ENCODE results near the gene MED25.

MED25 gene

DNA sequence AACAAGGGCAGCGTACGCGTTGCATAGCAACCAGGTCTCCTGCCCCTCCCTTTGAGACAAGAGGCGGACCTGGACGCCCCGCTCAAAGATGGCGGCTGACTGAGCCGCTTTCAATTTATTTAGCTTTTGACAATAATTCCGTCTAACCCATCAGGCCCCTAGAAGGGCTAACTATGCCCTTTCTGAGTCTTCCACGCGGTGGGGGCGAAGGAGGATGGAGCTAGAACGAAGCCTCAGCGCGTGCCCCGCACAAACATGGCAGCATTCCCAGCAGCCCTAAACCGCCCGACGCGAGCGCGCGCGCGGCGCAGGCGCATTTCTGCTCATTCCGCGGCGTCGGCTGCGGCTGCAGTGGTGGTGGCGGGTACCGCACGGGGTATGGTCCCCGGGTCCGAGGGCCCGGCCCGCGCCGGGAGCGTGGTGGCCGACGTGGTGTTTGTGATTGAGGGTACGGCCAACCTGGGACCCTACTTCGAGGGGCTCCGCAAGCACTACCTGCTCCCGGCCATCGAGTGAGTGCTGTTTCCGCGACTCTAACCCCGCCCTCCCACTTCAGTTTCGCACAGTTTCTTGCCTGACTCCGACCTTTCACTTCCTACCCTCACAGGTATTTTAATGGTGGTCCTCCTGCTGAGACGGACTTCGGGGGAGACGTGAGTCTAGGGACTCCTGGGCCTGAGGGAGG lies at the start of gene MED25:
TSS of gene MED25 (plus strand) at position 326 of the 685 bp plus-strand sequence. CDS start at position 379, 53 bp downstream.
- DNase-seq (ENCODE audit: low read depth in 2 of 2) = peak; percentile 74 to 75

DNA sequence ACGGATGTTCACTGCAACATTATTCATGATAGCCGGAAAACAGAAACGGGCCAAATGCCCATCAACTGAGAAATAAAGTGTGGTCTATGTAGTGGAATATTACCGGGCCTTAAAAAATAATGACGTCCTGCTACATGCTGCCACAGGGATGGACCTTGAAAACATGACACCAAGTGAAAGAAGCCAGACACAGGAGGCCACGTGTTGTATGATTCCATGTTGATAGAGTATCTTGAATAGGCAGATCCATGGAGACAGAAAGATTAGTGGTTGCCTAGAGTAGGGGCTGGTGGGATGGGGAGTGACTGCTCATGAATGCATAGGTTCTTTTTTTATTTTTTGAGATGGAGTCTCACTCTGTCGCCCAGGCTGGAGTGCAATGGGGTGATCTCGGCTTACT lies 47.6 kb upstream of the MED25 start:
- DNase-seq (ENCODE audit: low read depth in 2 of 2) = no peak

DNA sequence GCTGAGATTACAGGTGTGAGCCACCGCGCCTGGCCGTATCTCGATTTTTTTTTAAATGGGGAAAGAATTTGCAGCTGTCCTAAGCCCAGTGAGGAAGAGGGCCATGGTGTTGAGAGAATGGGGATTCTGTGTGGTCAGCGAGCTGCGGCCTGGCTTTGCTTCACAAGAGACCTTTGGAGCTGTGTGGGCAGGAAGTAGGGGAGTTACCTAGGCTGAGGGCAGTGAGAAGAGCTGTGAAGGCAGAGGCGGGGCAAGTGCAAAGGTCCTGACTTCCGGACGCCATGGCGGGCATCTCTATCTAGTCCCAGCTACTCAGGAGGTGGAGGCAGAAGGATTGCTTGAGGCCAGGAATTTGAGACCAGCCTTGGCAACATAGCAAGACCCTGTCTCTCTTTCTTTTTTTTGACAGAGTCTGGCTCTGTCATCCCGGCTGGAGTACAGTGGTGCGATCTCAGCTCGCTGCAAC lies 46.4 kb upstream of the MED25 start:
- no peak for DNase-seq (ENCODE audit: low read depth in 2 of 2)

DNA sequence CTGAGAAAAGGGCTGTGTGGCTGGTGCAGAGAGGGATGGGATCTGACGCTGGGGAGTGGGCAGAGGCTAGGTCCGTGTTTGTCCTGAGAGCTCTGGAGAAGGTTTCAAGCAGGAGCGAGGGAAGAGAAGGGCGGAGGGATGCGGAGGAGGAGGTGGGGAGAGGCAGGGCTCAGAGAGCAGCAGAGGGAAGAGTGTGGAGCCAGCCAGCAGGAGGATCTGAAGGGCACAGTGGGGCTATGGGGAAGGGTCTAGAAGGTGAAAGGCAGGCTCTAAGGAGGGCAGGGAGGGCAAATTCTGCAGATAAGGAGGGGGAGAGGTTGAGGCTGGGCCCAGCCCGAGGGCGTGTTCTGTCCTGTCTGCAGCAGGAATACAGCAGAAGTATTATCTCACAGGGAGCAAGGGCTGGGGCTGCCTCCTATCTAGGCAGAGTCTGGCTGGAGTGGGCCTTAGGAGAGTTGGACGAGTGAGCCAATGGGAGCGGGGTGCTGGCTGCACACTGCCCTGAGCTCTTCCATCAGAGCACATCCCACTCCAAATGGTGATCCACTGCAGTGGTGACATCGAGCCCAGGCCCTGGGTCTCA lies 45.1 kb upstream of the MED25 start:
- no peak for DNase-seq (ENCODE audit: low read depth in 2 of 2)

DNA sequence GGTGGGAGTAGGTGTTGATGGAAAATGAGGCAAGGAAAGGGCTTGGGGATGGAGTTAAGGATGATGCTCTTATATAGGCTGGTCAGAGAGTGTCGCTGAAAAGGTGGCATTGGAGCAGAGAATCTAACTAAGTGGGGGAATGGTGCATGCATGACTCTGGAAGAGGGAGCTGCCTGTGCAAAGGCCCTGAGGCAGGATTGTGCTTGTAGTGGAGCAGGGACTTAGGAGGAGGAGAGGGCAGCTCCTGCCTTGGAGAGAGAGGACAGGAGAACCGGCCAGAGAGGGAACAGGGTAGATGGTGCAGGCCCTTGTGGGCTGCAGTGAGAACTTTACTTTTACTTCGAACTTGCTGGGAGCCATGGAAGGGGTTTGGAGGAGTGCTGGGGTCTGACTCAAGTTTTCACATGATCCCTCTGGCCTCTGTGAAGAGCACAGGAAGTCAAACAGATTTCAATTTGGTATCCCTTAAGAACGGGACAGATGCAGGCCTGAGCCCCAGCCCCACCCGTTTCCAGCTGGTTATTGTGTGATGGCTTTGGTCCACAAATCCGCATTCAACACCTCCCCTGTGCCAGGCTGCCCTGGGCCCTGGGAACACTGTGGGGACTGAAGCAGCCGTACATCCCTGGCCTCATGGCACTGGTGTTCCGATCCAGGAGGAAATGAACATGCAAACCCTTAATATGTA lies 44.3 kb upstream of the MED25 start:
- no peak for DNase-seq (ENCODE audit: low read depth in 2 of 2)

DNA sequence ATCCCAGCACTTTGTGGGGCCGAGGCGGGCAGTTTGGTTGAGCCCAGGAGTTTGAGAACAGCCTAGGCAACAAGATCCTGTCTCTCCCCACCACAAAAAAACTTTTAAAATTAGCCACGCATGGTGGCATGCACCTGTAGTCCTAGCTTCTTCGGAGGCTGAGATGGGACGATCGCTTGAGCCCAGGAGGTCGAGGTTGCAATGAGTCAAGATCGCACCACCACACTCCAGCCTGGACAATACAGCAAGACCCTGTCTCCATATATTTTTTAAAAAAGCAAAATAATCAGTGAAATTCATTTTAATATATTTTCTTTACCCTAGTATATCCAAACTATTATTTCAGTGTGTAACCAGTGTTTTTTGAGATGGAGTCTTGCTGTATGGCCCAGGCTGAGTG lies 43.1 kb upstream of the MED25 start:
- DNase-seq (ENCODE audit: low read depth in 2 of 2) = no peak

DNA sequence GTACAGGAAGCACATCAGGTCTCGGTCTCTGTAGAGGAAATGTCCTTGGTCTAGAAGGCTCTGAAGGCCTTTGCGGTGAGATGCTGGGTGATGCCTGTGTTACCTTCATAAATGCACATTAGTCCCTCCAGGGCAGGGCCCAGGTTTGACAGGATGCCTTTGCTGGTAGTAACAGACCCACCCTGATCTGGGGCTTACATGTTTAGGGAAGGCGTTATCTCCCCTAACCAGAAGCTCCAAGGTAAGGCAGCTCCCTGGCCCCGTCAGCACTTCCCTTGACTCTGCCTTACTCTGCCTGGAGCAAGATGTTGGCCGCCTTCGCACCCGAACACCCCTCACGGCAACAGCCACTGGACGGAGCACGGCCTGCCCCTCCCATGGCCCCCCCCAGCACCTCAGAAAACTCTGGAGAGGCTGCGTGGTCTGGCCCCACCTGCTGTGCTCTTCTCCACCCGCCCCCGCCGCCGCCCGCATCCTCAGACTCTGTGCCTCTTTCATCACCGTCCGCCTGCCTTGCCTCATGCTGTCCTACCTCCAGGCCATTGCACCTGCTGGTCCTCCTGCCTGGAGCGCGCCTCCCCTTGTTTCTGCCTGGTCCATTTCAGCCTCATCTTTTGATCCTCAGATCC lies 42.2 kb upstream of the MED25 start:
- DNase-seq (ENCODE audit: low read depth in 2 of 2) = no peak

DNA sequence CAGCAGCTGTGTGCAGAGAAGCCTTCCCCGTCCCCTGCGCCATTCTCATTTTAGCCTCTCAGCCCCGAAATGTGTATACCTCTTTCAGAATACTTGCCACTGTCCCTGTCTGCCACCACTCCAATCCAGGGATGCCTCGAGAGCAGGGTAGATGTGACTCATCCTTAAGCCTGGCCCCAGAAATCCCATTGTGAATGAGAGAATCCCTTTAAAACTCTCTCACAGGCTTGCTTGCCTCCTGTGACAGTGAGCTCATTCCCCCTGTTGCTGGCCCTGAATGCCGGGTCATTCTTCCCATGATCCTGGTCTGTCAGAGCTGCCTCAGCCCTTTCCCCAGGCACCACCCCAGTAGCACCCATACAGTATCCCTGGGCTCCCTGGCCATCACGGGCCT lies 41.7 kb upstream of the MED25 start:
- no peak for DNase-seq (ENCODE audit: low read depth in 2 of 2)

DNA sequence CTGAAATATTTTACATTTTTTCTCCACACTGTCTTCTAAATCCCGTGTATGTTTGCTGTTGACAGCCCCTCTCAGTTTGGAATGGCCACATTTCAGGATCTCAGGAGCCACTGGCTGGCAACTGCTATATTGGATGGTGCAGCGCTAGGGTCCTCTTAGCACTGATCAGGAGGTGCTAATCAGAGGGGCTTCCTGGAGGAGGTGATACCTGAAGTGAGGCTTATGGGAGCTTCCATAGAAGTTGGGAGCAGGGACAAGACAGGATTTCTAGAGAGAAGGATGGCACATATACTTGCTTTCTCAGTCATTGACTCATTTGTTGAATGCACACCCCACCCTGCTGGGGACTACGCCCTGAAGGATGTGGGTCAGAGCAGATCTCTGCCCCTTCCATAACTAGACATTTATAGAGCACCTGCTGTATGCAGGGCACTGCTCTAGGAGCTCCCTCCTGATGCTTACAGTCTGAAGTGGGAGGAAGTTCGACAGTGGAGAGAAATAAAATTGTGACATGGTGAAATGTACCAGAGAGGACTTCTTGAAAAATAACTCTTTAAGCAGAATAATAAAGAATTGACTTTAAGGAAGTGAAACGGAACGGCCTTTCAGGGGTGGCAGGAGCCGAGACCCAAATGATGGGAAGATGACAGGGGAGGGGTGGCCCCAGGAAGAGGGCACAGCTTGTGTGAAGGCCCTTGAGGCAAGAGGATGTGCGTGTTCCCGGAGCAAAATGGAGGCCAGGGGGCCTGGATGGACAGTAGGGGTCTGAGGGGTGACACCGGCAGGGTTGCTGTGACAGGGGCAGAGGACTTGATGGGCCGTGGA lies 38.1 kb upstream of the MED25 start:
- no peak for DNase-seq (ENCODE audit: low read depth in 2 of 2)

DNA sequence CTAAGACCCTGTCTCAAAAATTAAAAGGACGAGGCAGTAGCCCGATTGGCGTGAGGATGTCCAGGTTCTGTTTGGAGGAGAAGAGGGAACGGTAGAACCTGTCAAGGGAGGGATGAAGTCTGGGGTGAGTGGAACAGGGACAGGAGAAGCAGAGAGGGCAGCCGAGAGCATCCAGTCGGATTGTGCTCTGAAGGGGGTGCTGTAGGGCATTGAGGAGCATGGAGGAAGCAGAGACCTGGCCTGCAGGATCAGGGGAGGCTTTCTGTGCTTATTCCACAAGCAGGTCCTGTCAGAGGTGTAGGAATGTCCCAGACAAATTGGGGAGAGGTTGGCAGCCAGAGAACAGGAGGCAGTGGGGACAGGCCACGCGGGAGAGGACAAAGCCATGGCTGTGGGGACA lies 37.2 kb upstream of the MED25 start:
- no peak for DNase-seq (ENCODE audit: low read depth in 2 of 2)

DNA sequence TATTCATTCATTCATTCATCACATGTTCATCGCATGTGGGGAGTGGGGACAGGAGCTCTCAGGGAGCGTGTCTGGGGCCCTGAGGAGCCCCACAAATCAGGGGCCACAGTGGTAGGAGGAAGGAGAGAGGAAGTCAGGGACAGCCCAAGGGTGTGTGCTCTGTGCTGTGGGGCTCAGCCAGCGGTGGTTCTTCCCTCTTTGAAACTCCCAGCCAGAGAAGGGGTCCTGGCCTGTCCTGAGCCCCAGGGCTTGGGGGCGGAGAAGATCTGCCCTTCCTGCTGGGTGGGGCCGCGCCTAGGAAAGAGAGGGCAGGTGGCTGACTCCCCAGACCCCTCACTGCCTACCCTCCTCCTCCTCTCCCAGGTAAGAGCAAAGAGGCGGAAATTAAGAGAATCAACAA lies 36.7 kb upstream of the MED25 start:
- DNase-seq (ENCODE audit: low read depth in 2 of 2) = no peak

DNA sequence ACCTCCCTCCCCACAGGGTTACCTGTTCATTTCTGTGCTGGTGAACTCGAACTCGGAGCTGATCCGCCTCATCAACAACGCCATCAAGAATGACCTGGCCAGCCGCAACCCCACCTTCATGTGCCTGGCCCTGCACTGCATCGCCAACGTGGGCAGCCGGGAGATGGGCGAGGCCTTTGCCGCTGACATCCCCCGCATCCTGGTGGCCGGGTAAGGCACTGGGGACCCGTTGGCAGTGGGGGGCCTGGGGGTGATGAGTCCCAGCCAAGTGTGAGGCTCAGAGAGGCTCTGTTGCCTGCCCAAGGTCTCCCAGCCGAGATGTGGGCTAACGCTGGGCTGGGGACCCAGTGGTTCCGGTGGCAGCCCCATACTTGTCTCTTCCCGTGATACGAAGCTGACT lies 35.6 kb upstream of the MED25 start:
- no peak for DNase-seq (ENCODE audit: low read depth in 2 of 2)

DNA sequence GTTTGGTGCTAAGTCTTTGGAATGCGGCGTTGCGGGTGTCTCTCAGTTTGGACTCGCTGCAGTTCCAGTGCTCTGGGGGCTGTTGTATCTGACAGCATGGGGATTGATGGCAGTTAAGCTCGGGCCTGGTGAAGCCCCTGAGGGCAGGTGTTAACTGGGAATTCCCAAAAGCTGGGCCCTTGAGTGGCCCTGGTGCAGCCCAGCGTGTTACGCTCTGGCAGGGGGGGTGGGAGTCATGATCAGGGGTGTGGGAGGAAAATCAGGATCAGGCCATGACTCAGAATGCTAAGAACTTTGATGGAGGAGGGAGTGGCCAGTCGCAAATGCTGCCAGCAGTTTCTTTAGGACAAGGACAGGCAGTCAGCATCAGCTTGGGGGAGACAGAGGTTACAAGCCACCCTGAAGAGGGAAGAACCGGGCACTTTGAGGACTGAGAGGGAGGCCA lies 31.7 kb upstream of the MED25 start:
- no peak for DNase-seq (ENCODE audit: low read depth in 2 of 2)

DNA sequence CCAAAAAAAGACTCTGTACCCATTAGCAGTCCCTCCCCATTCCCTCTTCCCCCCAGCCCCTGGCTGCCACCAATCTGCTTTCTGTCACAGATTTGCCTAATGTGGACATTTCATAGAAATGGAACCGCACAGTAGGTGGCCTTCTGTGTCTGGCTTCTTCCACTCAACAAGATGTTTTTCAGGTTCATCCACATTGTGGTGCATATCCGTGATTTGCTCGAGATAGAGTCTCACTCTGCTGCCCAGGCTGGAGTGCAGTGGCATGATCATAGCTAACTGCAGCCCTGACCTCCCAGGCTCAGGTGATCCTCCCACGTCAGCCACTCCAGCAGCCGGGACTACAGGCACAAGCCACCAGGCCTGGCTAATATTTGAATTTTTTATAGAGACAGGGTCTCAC lies 30.3 kb upstream of the MED25 start:
- no peak for DNase-seq (ENCODE audit: low read depth in 2 of 2)

DNA sequence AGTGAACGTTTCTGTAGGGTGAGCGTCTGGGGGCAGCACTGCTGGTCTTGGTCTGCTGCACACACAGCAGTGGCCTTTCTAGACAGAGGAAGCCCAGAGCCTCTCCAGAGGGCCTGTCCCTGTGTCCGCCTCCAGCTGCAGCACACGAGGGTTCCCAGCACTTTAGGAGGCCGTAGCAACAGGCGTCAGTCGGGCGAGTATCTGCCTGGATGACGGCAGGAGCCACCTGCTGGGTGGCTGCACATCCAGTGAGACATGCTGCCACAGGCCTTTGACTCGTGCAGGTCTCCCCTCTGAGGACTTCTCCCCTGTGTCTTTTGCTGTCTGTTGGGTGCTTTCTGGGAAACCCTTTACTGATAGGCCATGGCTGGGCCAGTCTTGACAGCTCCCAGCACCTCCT lies 29.2 kb upstream of the MED25 start:
- no peak for DNase-seq (ENCODE audit: low read depth in 2 of 2)

DNA sequence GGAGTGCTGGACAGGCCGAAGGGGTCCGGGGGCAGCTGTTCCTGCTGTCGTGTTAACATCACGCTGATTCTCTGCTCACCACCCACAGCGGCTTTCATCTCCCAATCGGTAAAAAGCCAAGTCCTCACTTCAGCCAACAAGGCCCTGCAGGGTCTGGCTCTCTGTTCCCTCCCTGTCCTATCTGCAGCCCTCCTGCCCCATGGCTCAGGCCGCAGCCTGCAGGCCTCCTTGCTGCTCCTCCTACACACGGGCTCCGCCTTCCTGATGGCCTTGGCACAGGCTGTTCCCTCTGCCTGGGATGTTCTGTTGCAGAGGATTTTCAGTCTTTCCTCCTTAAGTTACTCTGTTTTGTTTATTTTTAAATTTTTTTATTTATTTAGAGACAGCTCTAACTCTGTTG lies 27.2 kb upstream of the MED25 start:
- DNase-seq (ENCODE audit: low read depth in 2 of 2) = no peak

DNA sequence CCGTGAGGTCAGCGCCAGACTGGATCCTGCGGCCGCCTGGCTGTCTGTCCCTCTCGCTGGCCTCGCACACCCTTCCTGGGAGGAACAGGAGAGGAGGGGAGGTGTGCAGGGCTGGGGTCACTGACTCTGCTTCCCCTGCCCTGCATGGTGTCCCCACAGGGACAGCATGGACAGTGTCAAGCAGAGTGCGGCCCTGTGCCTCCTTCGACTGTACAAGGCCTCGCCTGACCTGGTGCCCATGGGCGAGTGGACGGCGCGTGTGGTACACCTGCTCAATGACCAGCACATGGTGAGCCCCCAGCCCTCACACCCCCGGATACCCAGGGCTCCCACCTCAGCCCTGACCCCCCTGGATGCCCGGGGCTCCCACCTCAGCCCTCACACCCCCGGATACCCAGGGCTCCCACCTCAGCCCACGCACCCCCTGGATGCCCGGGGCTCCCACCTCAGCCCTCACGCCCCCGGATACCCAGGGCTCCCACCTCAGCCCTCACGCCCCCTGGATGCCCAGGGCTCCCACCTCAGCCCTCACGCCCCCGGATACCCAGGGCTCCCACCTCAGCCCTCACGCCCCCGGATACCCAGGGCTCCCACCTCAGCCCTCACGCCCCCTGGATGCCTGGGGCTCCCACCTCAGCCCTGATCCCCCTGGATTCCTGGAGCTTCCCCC lies 26.2 kb upstream of the MED25 start:
- no peak for DNase-seq (ENCODE audit: low read depth in 2 of 2)

DNA sequence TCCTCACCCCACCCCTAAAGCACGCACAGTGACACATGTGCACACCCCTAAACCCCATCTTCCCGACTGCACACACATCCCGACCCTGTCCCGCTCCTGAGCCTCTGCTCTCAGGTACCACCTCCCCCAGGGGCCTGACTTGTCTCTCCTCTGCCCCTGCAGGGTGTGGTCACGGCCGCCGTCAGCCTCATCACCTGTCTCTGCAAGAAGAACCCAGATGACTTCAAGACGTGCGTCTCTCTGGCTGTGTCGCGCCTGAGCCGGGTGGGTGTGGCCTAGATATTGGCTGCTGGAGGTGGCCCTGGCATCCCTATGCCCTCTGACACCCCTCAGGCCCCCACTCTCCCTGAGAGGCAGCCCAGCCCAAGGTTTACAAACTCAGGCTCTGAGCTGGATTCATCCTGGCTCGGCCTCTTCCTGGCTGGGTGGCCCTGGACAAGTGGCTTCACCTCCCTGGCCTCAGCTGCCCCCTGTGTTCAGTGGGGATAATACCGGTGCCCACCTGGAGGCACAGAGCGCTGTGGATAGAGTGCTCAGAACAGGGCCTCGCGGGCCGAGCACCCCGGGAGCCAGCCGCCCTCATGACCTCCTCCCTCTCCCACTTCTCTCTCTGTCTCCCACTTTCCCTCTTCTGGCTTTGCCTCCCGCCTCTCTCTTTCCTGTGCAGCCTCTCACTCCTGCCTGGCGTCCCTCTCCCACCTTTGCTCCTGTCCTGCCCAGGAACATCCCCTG lies 25.1 kb upstream of the MED25 start:
- no peak for DNase-seq (ENCODE audit: low read depth in 2 of 2)

DNA sequence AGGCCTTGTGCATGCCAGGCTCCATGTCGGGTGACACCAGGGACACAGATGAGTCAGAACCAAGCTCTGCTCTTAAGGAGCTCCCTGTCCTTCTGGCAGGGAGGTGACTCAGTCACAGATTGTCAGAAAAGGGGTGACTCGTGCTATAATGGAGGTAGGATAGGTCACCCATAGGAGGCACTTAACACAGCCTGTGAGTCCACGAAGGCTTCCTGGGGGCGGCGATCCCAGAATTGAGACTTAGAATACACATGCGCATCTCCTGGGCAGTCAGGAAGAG lies 24.6 kb upstream of the MED25 start:
- DNase-seq (ENCODE audit: low read depth in 2 of 2) = no peak

DNA sequence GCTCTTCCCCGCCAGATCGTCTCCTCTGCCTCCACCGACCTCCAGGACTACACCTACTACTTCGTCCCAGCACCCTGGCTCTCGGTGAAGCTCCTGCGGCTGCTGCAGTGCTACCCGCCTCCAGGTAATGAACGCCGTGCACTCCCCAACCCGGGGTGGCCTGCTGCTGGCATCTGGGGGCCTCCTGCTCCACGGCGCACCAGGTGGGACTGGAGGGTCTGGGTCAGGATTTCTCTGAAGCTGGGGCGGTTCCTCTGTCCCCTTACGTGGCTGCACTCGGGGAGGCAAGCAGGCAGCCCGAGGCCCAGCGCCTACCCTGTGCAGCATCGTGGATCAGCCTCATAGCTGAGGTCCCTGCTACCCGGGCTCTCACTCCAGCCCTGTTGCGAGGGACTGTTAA lies 22.5 kb upstream of the MED25 start:
- DNase-seq (ENCODE audit: low read depth in 2 of 2) = no peak

DNA sequence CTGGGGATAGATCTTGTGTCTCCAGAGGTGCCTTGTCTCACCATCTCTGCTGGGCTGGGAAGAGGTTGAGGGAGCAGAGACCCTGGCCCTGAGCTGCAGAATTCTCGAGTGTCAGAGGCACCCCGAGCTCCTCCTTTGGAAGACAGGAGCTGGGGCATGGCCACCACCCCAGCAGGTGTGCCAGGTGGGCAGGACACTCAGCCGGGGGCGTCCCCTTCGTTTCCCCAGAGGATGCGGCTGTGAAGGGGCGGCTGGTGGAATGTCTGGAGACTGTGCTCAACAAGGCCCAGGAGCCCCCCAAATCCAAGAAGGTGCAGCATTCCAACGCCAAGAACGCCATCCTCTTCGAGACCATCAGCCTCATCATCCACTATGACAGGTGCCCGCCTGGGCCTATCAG lies 19.5 kb upstream of the MED25 start:
- DNase-seq (ENCODE audit: low read depth in 2 of 2) = no peak

Data from stimulated activated CD4-positive, alpha-beta T cell treated with anti-CD3 and anti-CD28 coated beads, Interleukin-12 subunit alpha, Interleukin-12 subunit beta, amount 100 ng/mL, for 24 hours (primary cell).